ENCODE measurements around the gene COX7B2.

DNA sequence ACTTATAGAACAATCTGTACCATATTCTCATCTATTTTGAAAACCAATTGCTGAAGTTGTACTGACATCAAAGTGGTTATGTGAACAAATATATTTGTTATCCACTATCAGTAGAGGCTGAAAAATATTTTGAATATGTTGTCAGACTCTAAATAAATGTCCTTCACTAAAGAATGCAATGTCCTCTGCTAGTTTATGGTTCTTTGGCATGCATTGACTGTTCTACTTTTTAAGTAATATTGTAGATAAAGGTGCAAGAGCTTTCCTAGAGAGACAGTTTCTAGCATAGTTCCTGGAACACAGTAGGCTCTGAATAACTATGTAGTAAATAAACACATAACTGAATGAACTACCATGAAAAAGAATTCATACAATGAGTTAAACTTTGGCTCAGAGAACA, 18.2 kb upstream of the COX7B2 start:
- TF ChIP-seq, protein P1, sequence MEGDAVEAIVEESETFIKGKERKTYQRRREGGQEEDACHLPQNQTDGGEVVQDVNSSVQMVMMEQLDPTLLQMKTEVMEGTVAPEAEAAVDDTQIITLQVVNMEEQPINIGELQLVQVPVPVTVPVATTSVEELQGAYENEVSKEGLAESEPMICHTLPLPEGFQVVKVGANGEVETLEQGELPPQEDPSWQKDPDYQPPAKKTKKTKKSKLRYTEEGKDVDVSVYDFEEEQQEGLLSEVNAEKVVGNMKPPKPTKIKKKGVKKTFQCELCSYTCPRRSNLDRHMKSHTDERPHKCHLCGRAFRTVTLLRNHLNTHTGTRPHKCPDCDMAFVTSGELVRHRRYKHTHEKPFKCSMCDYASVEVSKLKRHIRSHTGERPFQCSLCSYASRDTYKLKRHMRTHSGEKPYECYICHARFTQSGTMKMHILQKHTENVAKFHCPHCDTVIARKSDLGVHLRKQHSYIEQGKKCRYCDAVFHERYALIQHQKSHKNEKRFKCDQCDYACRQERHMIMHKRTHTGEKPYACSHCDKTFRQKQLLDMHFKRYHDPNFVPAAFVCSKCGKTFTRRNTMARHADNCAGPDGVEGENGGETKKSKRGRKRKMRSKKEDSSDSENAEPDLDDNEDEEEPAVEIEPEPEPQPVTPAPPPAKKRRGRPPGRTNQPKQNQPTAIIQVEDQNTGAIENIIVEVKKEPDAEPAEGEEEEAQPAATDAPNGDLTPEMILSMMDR (conservative IDR thresholded peaks at IDR 0.05; ENCODE audit: low read length), result no peak
- no peak for TF ChIP-seq EZH2phosphoT487 (IDR thresholded peaks at IDR 0.05; ENCODE audit: borderline replicate concordance)
